ENCODE data around the gene MEIS2.

GRCh38 chr15:36882056-36882455 is 218.3 kb downstream of the MEIS2 start:
- no peak for TF ChIP-seq POLR2AphosphoS5 (IDR thresholded peaks at IDR 0.05; ENCODE audit: low read depth, low read length)
- no peak for TF ChIP-seq POLR2A (IDR thresholded peaks at IDR 0.05; ENCODE audit: low read depth, low read length)
- TF ChIP-seq TAF1 (IDR thresholded peaks at IDR 0.05; ENCODE audit: low read depth, low read length) = no peak
- TF ChIP-seq POU2F2 (IDR thresholded peaks at IDR 0.05; ENCODE audit: low read depth, low read length) = no peak
- no peak for TF ChIP-seq PAX5 (IDR thresholded peaks at IDR 0.05; ENCODE audit: insufficient read depth, low read length, severe bottlenecking)
